PC-9 (cell line): ENCODE results near the gene SPAG17.

Source experiments
- EZH2 ChIP-seq: fragments of 200-600 bp; sonication (generic); IDR thresholded peaks from 2 replicates; pipeline ENCODE4 v1.8.0; 2017; ENCODE audit warnings: antibody characterized with exemption, low read depth
- TF ChIP-seq, protein P1 (sequence below): fragments of 200-600 bp; sonication (generic); conservative IDR thresholded peaks from 2 replicates; pipeline ENCODE4 v1.6.1; 2017; ENCODE audit warnings: mixed run types, antibody characterized with exemption, mild to moderate bottlenecking, moderate library complexity

DNA sequence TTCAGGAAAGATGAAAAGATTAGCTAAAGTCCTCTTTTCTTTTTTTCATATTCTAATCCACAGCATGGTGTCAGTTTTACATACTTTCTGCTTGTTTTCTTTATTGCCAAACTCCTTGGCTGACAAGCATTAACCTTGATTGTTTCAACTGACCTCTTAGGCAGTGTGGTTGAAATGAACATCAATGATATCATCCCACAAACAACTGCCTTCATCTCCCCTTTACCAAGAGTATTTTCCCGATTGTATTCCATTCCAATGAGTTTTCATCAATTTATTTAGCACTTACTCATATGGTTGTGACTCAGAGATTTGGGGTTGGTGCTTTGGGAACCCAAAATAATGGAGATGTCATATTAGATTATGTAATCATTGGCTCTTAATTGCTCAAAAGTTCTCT is 71.8 kb downstream of the SPAG17 start:
- TF ChIP-seq, protein P1, sequence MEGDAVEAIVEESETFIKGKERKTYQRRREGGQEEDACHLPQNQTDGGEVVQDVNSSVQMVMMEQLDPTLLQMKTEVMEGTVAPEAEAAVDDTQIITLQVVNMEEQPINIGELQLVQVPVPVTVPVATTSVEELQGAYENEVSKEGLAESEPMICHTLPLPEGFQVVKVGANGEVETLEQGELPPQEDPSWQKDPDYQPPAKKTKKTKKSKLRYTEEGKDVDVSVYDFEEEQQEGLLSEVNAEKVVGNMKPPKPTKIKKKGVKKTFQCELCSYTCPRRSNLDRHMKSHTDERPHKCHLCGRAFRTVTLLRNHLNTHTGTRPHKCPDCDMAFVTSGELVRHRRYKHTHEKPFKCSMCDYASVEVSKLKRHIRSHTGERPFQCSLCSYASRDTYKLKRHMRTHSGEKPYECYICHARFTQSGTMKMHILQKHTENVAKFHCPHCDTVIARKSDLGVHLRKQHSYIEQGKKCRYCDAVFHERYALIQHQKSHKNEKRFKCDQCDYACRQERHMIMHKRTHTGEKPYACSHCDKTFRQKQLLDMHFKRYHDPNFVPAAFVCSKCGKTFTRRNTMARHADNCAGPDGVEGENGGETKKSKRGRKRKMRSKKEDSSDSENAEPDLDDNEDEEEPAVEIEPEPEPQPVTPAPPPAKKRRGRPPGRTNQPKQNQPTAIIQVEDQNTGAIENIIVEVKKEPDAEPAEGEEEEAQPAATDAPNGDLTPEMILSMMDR = no peak
- TF ChIP-seq EZH2 = no peak
